H9 (cell line): ENCODE measurements around the gene LMTK3. TPM values are rescaled to one million over a fixed set of nuclear protein-coding genes. Genes with fewer than 3 reads are reported as not detected.

ENCODE experiments used
- DNase-seq: peaks from one replicate; pipeline ENCODE4 v3.0.0-alpha.2; 2017
- H2AFZ ChIP-seq: one replicate; pipeline ENCODE4 v1.6.1; 2013; ENCODE audit warnings: mild to moderate bottlenecking, low read length, control low read depth, moderate library complexity
- H2AK5ac ChIP-seq: 2 replicates; pipeline ENCODE4 v1.6.1; 2013; ENCODE audit warnings: low read length, control low read depth, mixed read lengths; ENCODE audit not compliant: insufficient read length
- H2BK120ac ChIP-seq: one replicate; pipeline ENCODE4 v1.6.1; 2013; ENCODE audit warnings: low read depth, mild to moderate bottlenecking, low read length, control low read depth, inconsistent platforms; ENCODE audit not compliant: poor library complexity, severe bottlenecking
- H2BK12ac ChIP-seq: 2 replicates; pipeline ENCODE4 v1.6.1; 2013; ENCODE audit warnings: low read length, control low read depth, mixed read lengths, low read depth; ENCODE audit not compliant: insufficient read length
- H2BK15ac ChIP-seq: 2 replicates; pipeline ENCODE4 v1.6.1; 2013; ENCODE audit warnings: low read depth, low read length, control low read depth
- H2BK20ac ChIP-seq: one replicate; pipeline ENCODE4 v1.6.1; 2013; ENCODE audit warnings: low read depth, mild to moderate bottlenecking, low read length, control low read depth, inconsistent platforms; ENCODE audit not compliant: poor library complexity, severe bottlenecking
- H2BK5ac ChIP-seq: 2 replicates; pipeline ENCODE4 v1.6.1; 2013; ENCODE audit warnings: low read length, control low read depth, mixed read lengths; ENCODE audit not compliant: insufficient read length
- H3K14ac ChIP-seq: 2 replicates; pipeline ENCODE4 v1.6.1; 2013; ENCODE audit warnings: low read length, control low read depth; ENCODE audit not compliant: insufficient read depth
- H3K18ac ChIP-seq: 2 replicates; pipeline ENCODE4 v1.6.1; 2013; ENCODE audit warnings: low read depth, mild to moderate bottlenecking, mixed read lengths, low read length, control low read depth; ENCODE audit not compliant: insufficient read length
- H3K23ac ChIP-seq: 2 replicates; pipeline ENCODE4 v1.6.1; 2013; ENCODE audit warnings: low read length, control low read depth, mixed read lengths, low read depth; ENCODE audit not compliant: insufficient read length
- H3K23me2 ChIP-seq: 2 replicates; pipeline ENCODE4 v1.6.1; 2013; ENCODE audit warnings: low read depth, mild to moderate bottlenecking, mixed read lengths, low read length, control low read depth; ENCODE audit not compliant: insufficient read length, poor library complexity, severe bottlenecking
- H3K27ac ChIP-seq: 2 replicates; pipeline ENCODE4 v1.5.1; 2013; ENCODE audit warnings: low read length, control low read depth, mixed read lengths, low read depth; ENCODE audit not compliant: insufficient read length
- H3K27me3 ChIP-seq: 2 replicates; pipeline ENCODE4 v1.6.1; 2013; ENCODE audit warnings: low read length, control low read depth, inconsistent platforms; ENCODE audit not compliant: insufficient read depth
- H3K4ac ChIP-seq: 2 replicates; pipeline ENCODE4 v1.6.1; 2013; ENCODE audit warnings: low read depth, mild to moderate bottlenecking, control low read depth, inconsistent platforms, low read length, moderate library complexity
- H3K4me1 ChIP-seq: 2 replicates; pipeline ENCODE4 v1.6.1; 2013; ENCODE audit warnings: low read length, control low read depth, inconsistent platforms; ENCODE audit not compliant: insufficient read depth
- H3K4me2 ChIP-seq: 2 replicates; pipeline ENCODE4 v1.6.1; 2013; ENCODE audit warnings: low read length, control low read depth, mixed read lengths; ENCODE audit not compliant: insufficient read length, insufficient read depth
- H3K56ac ChIP-seq: 2 replicates; pipeline ENCODE4 v1.6.1; 2013; ENCODE audit warnings: low read depth, mild to moderate bottlenecking, mixed read lengths, low read length, control low read depth; ENCODE audit not compliant: insufficient read length
- H3K79me1 ChIP-seq: 2 replicates; pipeline ENCODE4 v1.6.1; 2013; ENCODE audit warnings: low read depth, mild to moderate bottlenecking, moderate library complexity, low read length, control low read depth, inconsistent platforms; ENCODE audit not compliant: insufficient read depth, poor library complexity, severe bottlenecking
- H3K79me2 ChIP-seq: 2 replicates; pipeline ENCODE4 v1.6.1; 2013; ENCODE audit warnings: low read length, control low read depth, inconsistent platforms; ENCODE audit not compliant: insufficient read depth
- H3K9ac ChIP-seq: 2 replicates; pipeline ENCODE4 v1.6.1; 2013; ENCODE audit warnings: low read length, control low read depth, mixed read lengths; ENCODE audit not compliant: insufficient read length; ENCODE audit errors: extremely low read depth
- H3K9me3 ChIP-seq: one replicate; pipeline ENCODE4 v1.6.1; 2013; ENCODE audit warnings: low read depth, low read length, inconsistent platforms; ENCODE audit not compliant: control insufficient read depth
- H3T11ph ChIP-seq: one replicate; pipeline ENCODE4 v1.6.1; 2013; ENCODE audit warnings: mild to moderate bottlenecking, low read length, control low read depth, inconsistent platforms
- H4K20me1 ChIP-seq: one replicate; pipeline ENCODE4 v1.6.1; 2013; ENCODE audit not compliant: control insufficient read depth, insufficient read length, insufficient read depth
- H4K5ac ChIP-seq: 2 replicates; pipeline ENCODE4 v1.6.1; 2013; ENCODE audit warnings: low read depth, mild to moderate bottlenecking, mixed read lengths, low read length, control low read depth; ENCODE audit not compliant: insufficient read length
- H4K8ac ChIP-seq: replicated peaks from 2 replicates; pipeline ENCODE4 v1.6.1; 2013; ENCODE audit warnings: low read length, control low read depth, mixed read lengths, low read depth; ENCODE audit not compliant: insufficient read length
- H4K91ac ChIP-seq: 2 replicates; pipeline ENCODE4 v1.6.1; 2013; ENCODE audit warnings: low read depth, mild to moderate bottlenecking, moderate library complexity, mixed read lengths, low read length, control low read depth; ENCODE audit not compliant: insufficient read length
- H3K27ac Mint-ChIP-seq, 3 experiments: 2 replicates in 2 of 3; 3 replicates in 1 of 3; pipeline ENCODE4 v1.8.0; 2020 to 2021; ENCODE audit warnings: mixed read lengths in 3 of 3, mild to moderate bottlenecking in 1 of 3, moderate library complexity in 1 of 3
- H3K27me3 Mint-ChIP-seq: 2 replicates; pipeline ENCODE4 v1.8.0; 2021; ENCODE audit warnings: low read depth, mild to moderate bottlenecking, moderate library complexity, mixed read lengths
- H3K36me3 Mint-ChIP-seq, 3 experiments: 2 replicates in 2 of 3; 3 replicates in 1 of 3; pipeline ENCODE4 v1.8.0; 2020 to 2021; ENCODE audit warnings: low read depth in 3 of 3, mixed read lengths in 3 of 3; ENCODE audit not compliant: insufficient read depth in 1 of 3
- H3K4me1 Mint-ChIP-seq, 2 experiments: 2 replicates each; pipeline ENCODE4 v1.8.0; 2020; ENCODE audit warnings: mixed read lengths in 2 of 2
- H3K4me3 Mint-ChIP-seq, 2 experiments: 2 replicates in 1 of 2; 3 replicates in 1 of 2; pipeline ENCODE4 v1.8.0; 2020 to 2021; ENCODE audit warnings: mild to moderate bottlenecking in 2 of 2, mixed read lengths in 2 of 2, moderate library complexity in 1 of 2
- H3K9me3 Mint-ChIP-seq, 2 experiments: 2 replicates in 1 of 2; 3 replicates in 1 of 2; pipeline ENCODE4 v1.8.0; 2020; ENCODE audit warnings: mild to moderate bottlenecking in 2 of 2, mixed read lengths in 2 of 2, moderate library complexity in 1 of 2
- CTCF ChIP-seq: fragments of 200-600 bp; sonication (generic); conservative IDR thresholded peaks from 3 replicates; pipeline ENCODE4 v1.8.0; 2021; ENCODE audit warnings: antibody characterized with exemption, mild to moderate bottlenecking
- WGBS: extraction: QIAGEN DNeasy Blood & Tissue Kit; methylation state at CpG from one replicate; pipeline ENCODE4 v1.1.7; 2013; ENCODE audit warnings: missing lambda C conversion rate, low lambda C conversion rate, mixed read lengths; ENCODE audit not compliant: insufficient read length; ENCODE audit errors: extremely low coverage; 5-methylcytosine and 5-hydroxymethylcytosine counted together
- long read RNA-seq: library from polyadenylated mRNA; unstranded; transcript quantifications from one replicate; pipeline ENCODE4 v2.0.0, GENCODE V29; 2020
- total RNA-seq: library from RNA; stranded (reverse); gene quantifications from 2 replicates; pipeline ENCODE4 v1.2.1, GENCODE V29; 2021

Gene LMTK3
- 14.4 and 15.2 TPM in 2 replicates for total RNA-seq
- long read RNA-seq, partial matches to known transcripts, result 0 of 3 reads
- long read RNA-seq, other reads (novel, unspliced or antisense), result 3 of 3 reads

- H4K20me1 ChIP-seq, result no peaks in the 10 kb centered on the region
- no peak within 1 kb of the TSS for H4K8ac ChIP-seq
- peak within 1 kb of the TSS; percentile 70 for H3K4me2 ChIP-seq
- DNase-seq, result peak; percentile 77
- no peak within 1 kb of the TSS for H3K23ac ChIP-seq
- H2AFZ ChIP-seq, result no peak within 1 kb of the TSS
- no peak within 1 kb of the TSS for H4K91ac ChIP-seq
- no peak within 1 kb of the TSS for H2BK15ac ChIP-seq
- no peak within 1 kb of the TSS for H3T11ph ChIP-seq
- peak within 1 kb of the TSS; percentile 62 to 89 for H3K4me3 Mint-ChIP-seq
- WGBS, result no CpG with 5 or more reads among the region's 32 CpGs
- no peak within 1 kb of the TSS for H4K5ac ChIP-seq
- H3K79me1 ChIP-seq, result no peaks in the 10 kb centered on the region
- no peak within 1 kb of the TSS for H2BK12ac ChIP-seq
- no peaks in the 10 kb centered on the region for H3K79me2 ChIP-seq
- no peak within 1 kb of the TSS for H3K18ac ChIP-seq
- H3K9me3 ChIP-seq, result no peaks in the 10 kb centered on the region
- no peak within 1 kb of the TSS for H2BK120ac ChIP-seq
- no peaks in the 10 kb centered on the region for H3K4me1 ChIP-seq
- H3K27me3 ChIP-seq, result peaks cover 2% of the 10 kb centered on the region; the same call in 1 of the 2 replicates
- H3K9ac ChIP-seq, result no peak within 1 kb of the TSS
- H3K36me3 Mint-ChIP-seq, result 0 out of 7 replicates have a peak, but pooled peaks cover 0 to 5% (median 0%) of the 10 kb centered on the region in 3 experiments
- no peak within 1 kb of the TSS for H3K27ac ChIP-seq
- no peak within 1 kb of the TSS for H3K27ac Mint-ChIP-seq
- peaks cover 17 to 27% of the 10 kb centered on the region in 2 experiments for H3K4me1 Mint-ChIP-seq
- H3K14ac ChIP-seq, result no peak within 1 kb of the TSS
- H3K27me3 Mint-ChIP-seq, result peaks cover 6% of the 10 kb centered on the region
- peaks cover 12% of the 10 kb centered on the region for H3K23me2 ChIP-seq
- H3K56ac ChIP-seq, result no peak within 1 kb of the TSS
- no peak within 1 kb of the TSS for H3K4ac ChIP-seq
- no peak within 1 kb of the TSS for H2BK20ac ChIP-seq
- no peak for TF ChIP-seq CTCF
- H2AK5ac ChIP-seq, result no peak within 1 kb of the TSS
- H2BK5ac ChIP-seq, result no peak within 1 kb of the TSS
- H3K9me3 Mint-ChIP-seq, result no peaks in the 10 kb centered on the region
Measured at GRCh38 chr19:48511800-48512503, at the start of gene LMTK3. TSS of gene LMTK3 (minus strand) at chr19:48511835. CDS start at chr19:48511576, 259 bp downstream.
